Parathyroid adenoma (tissue), 2 donors: ENCODE data around the gene PROC.

Source experiments
- H2AFZ ChIP-seq: fragments of 300-600 bp; sonication (generic); one replicate; pipeline ENCODE4 v1.7.0; 2017; ENCODE audit warnings: antibody characterized with exemption, mild to moderate bottlenecking
- H3K27ac ChIP-seq: fragments of 300-600 bp; sonication (generic); one replicate; pipeline ENCODE4 v1.7.0; 2017
- H3K27me3 ChIP-seq: fragments of 300-600 bp; sonication (generic); one replicate; pipeline ENCODE4 v1.7.0; 2017; ENCODE audit warnings: low read length; ENCODE audit not compliant: control insufficient read depth, insufficient read depth
- H3K36me3 ChIP-seq: fragments of 300-600 bp; sonication (generic); one replicate; pipeline ENCODE4 v1.7.0; 2017; ENCODE audit warnings: low read length; ENCODE audit not compliant: control insufficient read depth, insufficient read depth
- H3K4me1 ChIP-seq: fragments of 300-600 bp; sonication (generic); one replicate; pipeline ENCODE4 v1.7.0; 2017; ENCODE audit warnings: control low read depth
- H3K4me2 ChIP-seq: fragments of 300-600 bp; sonication (generic); one replicate; pipeline ENCODE4 v1.7.0; 2017; ENCODE audit warnings: low read length
- H3K4me3 ChIP-seq: fragments of 300-600 bp; sonication (generic); one replicate; pipeline ENCODE4 v1.7.0; 2017; ENCODE audit warnings: low read depth, low read length
- H3K79me2 ChIP-seq: fragments of 300-600 bp; sonication (generic); one replicate; pipeline ENCODE4 v1.7.0; 2017; ENCODE audit warnings: control low read depth
- H3K9ac ChIP-seq: fragments of 300-600 bp; sonication (generic); one replicate; pipeline ENCODE4 v1.7.0; 2017; ENCODE audit warnings: mild to moderate bottlenecking
- H3K9me3 ChIP-seq: fragments of 300-600 bp; sonication (generic); one replicate; pipeline ENCODE4 v1.7.0; 2017; ENCODE audit warnings: low read length; ENCODE audit not compliant: control insufficient read depth
- TF ChIP-seq, protein P1 (sequence below): fragments of 300-600 bp; sonication (generic); IDR thresholded peaks from one replicate; pipeline ENCODE4 v1.7.0; 2017; ENCODE audit warnings: antibody characterized with exemption, mild to moderate bottlenecking
- donor health status: primary hyperparathyroidism.

PROC gene

GRCh38 chr2:127418300-127419111, at the start of gene PROC:
TSS of gene PROC (plus strand) at chr2:127418427. CDS start at chr2:127419943, 1,516 bp downstream.
- Histone ChIP-seq H3K36me3 (no peaks in the 10 kb centered on the region), H3K4me2 (no peak within 1 kb of the TSS), H3K79me2 (no peaks in the 10 kb centered on the region), H3K27me3 (peaks cover 6% of the 10 kb centered on the region), H3K4me3 (no peak within 1 kb of the TSS), H3K9ac (no peak within 1 kb of the TSS), H3K9me3 (no peaks in the 10 kb centered on the region), H3K4me1 (peaks cover 3% of the 10 kb centered on the region), H2AFZ (no peak within 1 kb of the TSS), H3K27ac (no peak within 1 kb of the TSS)
- TF ChIP-seq, protein P1, sequence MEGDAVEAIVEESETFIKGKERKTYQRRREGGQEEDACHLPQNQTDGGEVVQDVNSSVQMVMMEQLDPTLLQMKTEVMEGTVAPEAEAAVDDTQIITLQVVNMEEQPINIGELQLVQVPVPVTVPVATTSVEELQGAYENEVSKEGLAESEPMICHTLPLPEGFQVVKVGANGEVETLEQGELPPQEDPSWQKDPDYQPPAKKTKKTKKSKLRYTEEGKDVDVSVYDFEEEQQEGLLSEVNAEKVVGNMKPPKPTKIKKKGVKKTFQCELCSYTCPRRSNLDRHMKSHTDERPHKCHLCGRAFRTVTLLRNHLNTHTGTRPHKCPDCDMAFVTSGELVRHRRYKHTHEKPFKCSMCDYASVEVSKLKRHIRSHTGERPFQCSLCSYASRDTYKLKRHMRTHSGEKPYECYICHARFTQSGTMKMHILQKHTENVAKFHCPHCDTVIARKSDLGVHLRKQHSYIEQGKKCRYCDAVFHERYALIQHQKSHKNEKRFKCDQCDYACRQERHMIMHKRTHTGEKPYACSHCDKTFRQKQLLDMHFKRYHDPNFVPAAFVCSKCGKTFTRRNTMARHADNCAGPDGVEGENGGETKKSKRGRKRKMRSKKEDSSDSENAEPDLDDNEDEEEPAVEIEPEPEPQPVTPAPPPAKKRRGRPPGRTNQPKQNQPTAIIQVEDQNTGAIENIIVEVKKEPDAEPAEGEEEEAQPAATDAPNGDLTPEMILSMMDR = no peak

DNA sequence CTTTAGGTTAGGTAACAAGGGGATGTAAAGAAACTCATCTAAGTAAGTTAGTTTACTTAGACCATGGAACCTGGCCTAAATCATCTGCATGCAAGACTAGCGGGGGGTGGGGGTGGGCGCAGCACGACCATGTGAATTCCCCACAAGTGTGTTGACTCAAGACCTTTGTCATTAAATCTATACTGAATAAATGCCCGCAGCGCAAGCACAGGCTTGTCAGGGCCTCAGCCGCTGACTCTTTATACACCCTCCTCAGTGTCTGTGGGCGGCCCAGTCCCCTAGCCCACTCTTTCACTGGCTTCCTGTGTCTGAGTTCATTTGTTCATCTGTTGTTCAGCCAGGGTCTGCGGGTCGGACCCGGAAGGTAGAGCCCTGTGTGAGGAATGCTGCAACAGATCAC, 48.2 kb upstream of the PROC start:
- H3K9ac ChIP-seq = no peak overlapping the region
- H3K4me2 ChIP-seq = no peak overlapping the region
- H3K4me3 ChIP-seq = no peak overlapping the region
- H3K27me3 ChIP-seq = no peaks in the 10 kb centered on the region
- TF ChIP-seq, protein P1 = no peak
- H3K9me3 ChIP-seq = no peaks in the 10 kb centered on the region
- H3K4me1 ChIP-seq = peaks cover 2% of the 10 kb centered on the region
- peaks cover 68% of the 10 kb centered on the region for H3K79me2 ChIP-seq
- no peak overlapping the region for H3K27ac ChIP-seq
- H2AFZ ChIP-seq = no peak overlapping the region
- H3K36me3 ChIP-seq = no peaks in the 10 kb centered on the region

GRCh38 chr2:127371037-127371436, 47.2 kb upstream of the PROC start:
- no peak overlapping the region for H2AFZ ChIP-seq
- no peaks in the 10 kb centered on the region for H3K9me3 ChIP-seq
- no peak overlapping the region for H3K4me2 ChIP-seq
- H3K4me1 ChIP-seq = no peaks in the 10 kb centered on the region
- TF ChIP-seq, protein P1 = no peak
- H3K79me2 ChIP-seq = peaks cover 71% of the 10 kb centered on the region
- no peak overlapping the region for H3K9ac ChIP-seq
- no peaks in the 10 kb centered on the region for H3K27me3 ChIP-seq
- H3K27ac ChIP-seq = no peak overlapping the region
- H3K36me3 ChIP-seq = no peaks in the 10 kb centered on the region
- no peak overlapping the region for H3K4me3 ChIP-seq

DNA sequence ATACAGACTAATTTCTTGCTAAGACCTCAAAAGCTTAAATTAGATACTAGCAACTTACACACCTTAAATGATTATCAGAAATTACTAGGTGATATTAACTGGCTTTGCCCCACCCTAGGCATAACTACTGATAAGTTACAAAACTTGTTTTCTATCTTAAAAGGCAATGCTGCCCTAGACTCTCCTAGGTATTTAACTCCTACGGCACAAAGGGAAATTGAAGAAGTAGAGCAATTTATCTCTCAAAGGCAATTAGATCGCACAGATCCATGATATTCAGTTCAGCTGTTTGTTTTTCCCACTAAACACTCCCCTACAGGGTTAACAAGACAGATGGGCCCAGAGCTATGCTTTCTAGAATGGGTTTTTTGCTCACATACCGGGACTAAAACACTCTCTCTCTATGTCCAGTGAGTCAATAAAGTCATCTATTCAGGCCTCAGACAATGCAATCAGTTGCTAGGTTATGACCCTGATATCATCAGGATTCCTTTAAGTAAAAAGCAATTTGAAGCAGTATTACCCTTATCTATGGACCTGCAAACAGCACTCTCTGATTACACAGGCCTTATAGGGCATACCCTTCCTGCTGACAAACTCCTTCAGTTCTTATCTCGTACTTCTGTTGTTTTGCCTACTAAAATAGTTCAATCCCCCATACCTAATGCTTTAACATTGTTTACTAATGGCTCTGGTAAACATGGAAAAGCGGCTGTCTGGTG, 44.7 kb upstream of the PROC start:
- no peaks in the 10 kb centered on the region for H3K36me3 ChIP-seq
- H3K9ac ChIP-seq = no peak overlapping the region
- H3K27ac ChIP-seq = no peak overlapping the region
- no peaks in the 10 kb centered on the region for H3K27me3 ChIP-seq
- peaks cover 65% of the 10 kb centered on the region for H3K79me2 ChIP-seq
- TF ChIP-seq, protein P1 = no peak
- no peaks in the 10 kb centered on the region for H3K9me3 ChIP-seq
- H3K4me2 ChIP-seq = no peak overlapping the region
- no peaks in the 10 kb centered on the region for H3K4me1 ChIP-seq
- no peak overlapping the region for H3K4me3 ChIP-seq
- H2AFZ ChIP-seq = no peak overlapping the region
